ENCODE results near the gene SYNGR4. TPM values are rescaled to one million over a fixed set of nuclear protein-coding genes. Genes with fewer than 3 reads are reported as not detected.

Gene SYNGR4
- total RNA-seq, 1 experiment from 2014 or later, result not detected

Other genes with a start within 250 kb of the SYNGR4 start
- gene LIG1, start 194.0 kb upstream of the SYNGR4 start, total RNA-seq (2014; rRNA removed; shearing (Covaris generic)), result 30.1 and 35.7 TPM in 2 replicates
- 0.03 and 0.50 TPM in 2 replicates for gene ZSWIM9, start 193.7 kb upstream of the SYNGR4 start, total RNA-seq (2014; rRNA removed; shearing (Covaris generic))
- gene CARD8, start 108.5 kb upstream of the SYNGR4 start, total RNA-seq (2014; rRNA removed; shearing (Covaris generic)), result 4.3 and 7.7 TPM in 2 replicates
- gene ZNF114, start 94.3 kb upstream of the SYNGR4 start, total RNA-seq (2014; rRNA removed; shearing (Covaris generic)), result 0.79 and 5.5 TPM in 2 replicates
- 67.5 and 98.5 TPM in 2 replicates for gene EMP3, start 38.8 kb upstream of the SYNGR4 start, total RNA-seq (2014; rRNA removed; shearing (Covaris generic))
- 1.8 and 2.5 TPM in 2 replicates for gene TMEM143, start 427 bp upstream of the SYNGR4 start, total RNA-seq (2014; rRNA removed; shearing (Covaris generic))
- 64.2 and 71.5 TPM in 2 replicates for gene KDELR1, start 27.2 kb downstream of the SYNGR4 start, total RNA-seq (2014; rRNA removed; shearing (Covaris generic))
- gene GRIN2D, start 29.3 kb downstream of the SYNGR4 start, total RNA-seq (2014; rRNA removed; shearing (Covaris generic)), result not detected in 2 replicates
- 38.9 and 55.4 TPM in 2 replicates for gene GRWD1, start 81.6 kb downstream of the SYNGR4 start, total RNA-seq (2014; rRNA removed; shearing (Covaris generic))
- 0.36 and 0.55 TPM in 2 replicates for gene KCNJ14, start 91.2 kb downstream of the SYNGR4 start, total RNA-seq (2014; rRNA removed; shearing (Covaris generic))
- 28.7 and 38.5 TPM in 2 replicates for gene CYTH2, start 105.0 kb downstream of the SYNGR4 start, total RNA-seq (2014; rRNA removed; shearing (Covaris generic))
- not detected in 2 replicates for gene LMTK3, start 147.5 kb downstream of the SYNGR4 start, total RNA-seq (2014; rRNA removed; shearing (Covaris generic))
- 0.38 TPM in 1 of 2 replicates, not detected in the other for gene SULT2B1, start 187.8 kb downstream of the SYNGR4 start, total RNA-seq (2014; rRNA removed; shearing (Covaris generic))
- gene SPACA4, start 242.4 kb downstream of the SYNGR4 start, total RNA-seq (2014; rRNA removed; shearing (Covaris generic)), result not detected in 2 replicates